ENCODE measurements around the gene MAPKAPK2. TPM values are rescaled to one million over a fixed set of nuclear protein-coding genes. Genes with fewer than 3 reads are reported as not detected.
A peak's percentile ranks its signal among the peaks of the same experiment; 100 is the strongest.
"Not testable (repeated sequence)": the region's sequence is repeated elsewhere in the genome, so short reads cannot be mapped to it uniquely, and the experiment has no call there.

Gene MAPKAPK2
- total RNA-seq, 1 donor, result 31.0 TPM

DNA sequence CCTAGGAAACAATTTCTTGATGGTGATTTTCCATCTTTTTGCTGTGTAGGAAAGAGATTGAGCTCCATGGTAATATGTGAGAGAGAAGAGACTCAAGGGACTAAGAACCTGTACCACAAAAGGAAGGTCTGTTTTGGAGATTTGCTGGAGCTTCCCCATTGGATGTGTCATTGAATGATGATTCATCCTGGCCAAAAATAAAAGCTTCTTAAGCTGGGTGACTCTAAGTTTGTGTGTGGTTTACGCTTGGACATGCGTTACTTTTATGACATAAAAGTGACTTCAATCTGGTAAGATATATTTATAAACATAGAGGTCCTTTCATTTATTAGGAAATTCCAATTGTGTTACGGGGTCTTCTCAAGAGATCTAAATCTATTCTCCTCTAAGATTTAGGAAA, 68.4 kb downstream of the MAPKAPK2 start:
- peak; percentile 48 for DNase-seq (ENCODE audit: low read depth)
- TF ChIP-seq CTCF (IDR thresholded peaks at IDR 0.05; ENCODE audit: insufficient read depth, low read length), result no peak

GRCh38 chr1:206754011-206754410, 69.3 kb downstream of the MAPKAPK2 start:
- no peak overlapping the region for H3K4me3 ChIP-seq (ENCODE audit: low read depth, low read length)
- TF ChIP-seq CTCF (IDR thresholded peaks at IDR 0.05; ENCODE audit: insufficient read depth, low read length), result no peak
- peak; percentile 60 for DNase-seq (ENCODE audit: low read depth)

More for the DNA sequence above, 68.4 kb downstream of the MAPKAPK2 start:
- H3K4me3 ChIP-seq (ENCODE audit: low read depth, low read length), result no peak overlapping the region

DNA sequence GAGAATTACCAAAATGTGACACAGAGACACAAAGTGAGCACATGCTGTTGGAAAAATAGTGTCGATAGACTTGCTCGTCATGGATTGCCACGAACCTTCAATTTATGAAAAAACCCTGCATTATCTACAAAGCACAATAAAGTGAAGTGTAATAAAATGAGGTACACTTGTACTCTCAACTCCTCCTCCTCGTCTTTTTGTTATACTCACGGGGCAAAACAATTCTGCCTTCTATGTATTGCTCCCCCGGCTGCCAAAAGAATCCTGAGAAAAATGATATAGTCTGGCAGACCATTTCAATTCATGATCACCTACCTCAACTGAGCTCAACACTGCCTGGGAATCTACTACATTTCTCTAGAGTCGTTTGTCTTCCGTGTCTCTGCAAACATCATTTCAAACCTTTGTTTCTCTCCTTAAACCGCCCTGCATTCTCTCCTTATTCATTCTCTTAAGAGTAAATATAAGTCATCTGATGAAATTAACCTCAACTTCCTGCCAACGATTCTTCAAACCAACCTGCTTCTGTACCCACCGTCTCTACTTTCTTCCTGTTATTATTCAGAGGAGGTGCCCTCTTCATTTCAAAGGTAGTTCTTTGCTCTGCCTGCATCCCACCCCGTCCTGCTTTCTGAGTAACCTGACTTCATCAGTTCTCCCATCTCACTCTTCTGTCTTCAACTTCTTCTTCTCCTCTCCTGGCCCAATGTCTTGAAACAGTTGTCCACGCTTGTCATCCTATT, 73.0 kb downstream of the MAPKAPK2 start:
- no peak overlapping the region for H3K4me3 ChIP-seq (ENCODE audit: low read depth, low read length)
- no peak for DNase-seq (ENCODE audit: low read depth)
- TF ChIP-seq CTCF (IDR thresholded peaks at IDR 0.05; ENCODE audit: insufficient read depth, low read length), result no peak

GRCh38 chr1:206760590-206760989, 75.9 kb downstream of the MAPKAPK2 start:
- TF ChIP-seq CTCF (IDR thresholded peaks at IDR 0.05; ENCODE audit: insufficient read depth, low read length), result no peak
- no peak overlapping the region for H3K4me3 ChIP-seq (ENCODE audit: low read depth, low read length)
- DNase-seq (ENCODE audit: low read depth), result no peak

DNA sequence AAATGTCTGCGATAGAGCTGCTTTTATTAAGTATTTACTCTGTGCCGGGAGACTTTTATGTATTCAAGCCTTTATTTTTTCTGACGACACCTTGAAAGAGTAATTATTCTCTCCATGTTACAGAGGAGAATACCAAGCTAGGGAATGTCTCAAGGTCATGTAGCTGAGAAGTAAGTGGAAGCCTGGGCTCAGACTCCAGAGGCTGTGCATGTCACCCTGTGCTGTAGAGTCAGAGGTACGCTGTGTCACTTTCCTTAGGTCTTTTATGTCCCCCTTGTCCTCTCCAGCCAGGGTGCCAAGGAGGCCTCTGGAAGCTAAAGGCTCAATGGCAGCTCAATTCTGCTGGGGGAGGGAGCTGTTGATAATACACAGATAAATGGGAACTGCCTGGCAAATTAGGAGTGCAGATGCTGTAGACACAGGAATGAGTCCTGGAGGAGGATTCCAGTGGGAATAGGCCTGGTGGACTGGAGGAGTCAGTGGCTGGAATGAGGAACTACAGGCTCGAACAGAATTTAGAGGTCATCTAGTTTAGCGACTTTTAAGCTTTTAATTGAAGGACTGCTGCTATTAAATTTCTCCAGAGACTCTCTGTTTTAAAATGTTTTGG, 76.6 kb downstream of the MAPKAPK2 start:
- TF ChIP-seq CTCF (IDR thresholded peaks at IDR 0.05; ENCODE audit: insufficient read depth, low read length), result peak; percentile 54
- no peak overlapping the region for H3K4me3 ChIP-seq (ENCODE audit: low read depth, low read length)
- DNase-seq (ENCODE audit: low read depth), result peak; percentile 17

- not testable (repeated sequence) for DNase-seq (ENCODE audit: low read depth); H3K4me3 ChIP-seq (ENCODE audit: low read depth, low read length)
These were observed 78.1 kb downstream of the MAPKAPK2 start for GRCh38 chr1:206762741-206763364.

DNA sequence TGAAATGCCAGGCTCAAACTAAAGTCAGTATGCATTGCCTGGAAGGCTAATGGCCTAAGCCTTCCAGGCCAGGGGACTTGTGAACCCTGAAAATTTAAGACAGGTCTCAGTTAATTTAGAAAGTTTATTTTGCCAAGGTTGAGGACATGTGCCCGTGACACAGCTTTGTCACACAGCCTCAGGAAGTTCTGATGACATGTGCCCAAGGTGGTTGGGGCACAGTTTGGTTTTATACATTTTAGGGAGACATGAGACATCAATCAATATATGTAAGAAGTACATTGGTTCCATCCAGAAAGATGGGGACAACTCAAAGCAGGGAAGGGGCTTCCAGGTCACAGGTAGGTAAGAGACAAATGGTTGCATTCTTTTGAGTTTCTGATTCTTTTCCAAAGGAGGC, 81.1 kb downstream of the MAPKAPK2 start:
- not testable (repeated sequence) for H3K4me3 ChIP-seq (ENCODE audit: low read depth, low read length); DNase-seq (ENCODE audit: low read depth)

All from fibroblast of the aortic adventitia (primary cell).